ENCODE data around the gene FOXO6. TPM values are rescaled to one million over a fixed set of nuclear protein-coding genes. Genes with fewer than 3 reads are reported as not detected.

Gene FOXO6
- total RNA-seq, 2 donors from 2014 or later = 3.3 to 5.0 TPM

DNA sequence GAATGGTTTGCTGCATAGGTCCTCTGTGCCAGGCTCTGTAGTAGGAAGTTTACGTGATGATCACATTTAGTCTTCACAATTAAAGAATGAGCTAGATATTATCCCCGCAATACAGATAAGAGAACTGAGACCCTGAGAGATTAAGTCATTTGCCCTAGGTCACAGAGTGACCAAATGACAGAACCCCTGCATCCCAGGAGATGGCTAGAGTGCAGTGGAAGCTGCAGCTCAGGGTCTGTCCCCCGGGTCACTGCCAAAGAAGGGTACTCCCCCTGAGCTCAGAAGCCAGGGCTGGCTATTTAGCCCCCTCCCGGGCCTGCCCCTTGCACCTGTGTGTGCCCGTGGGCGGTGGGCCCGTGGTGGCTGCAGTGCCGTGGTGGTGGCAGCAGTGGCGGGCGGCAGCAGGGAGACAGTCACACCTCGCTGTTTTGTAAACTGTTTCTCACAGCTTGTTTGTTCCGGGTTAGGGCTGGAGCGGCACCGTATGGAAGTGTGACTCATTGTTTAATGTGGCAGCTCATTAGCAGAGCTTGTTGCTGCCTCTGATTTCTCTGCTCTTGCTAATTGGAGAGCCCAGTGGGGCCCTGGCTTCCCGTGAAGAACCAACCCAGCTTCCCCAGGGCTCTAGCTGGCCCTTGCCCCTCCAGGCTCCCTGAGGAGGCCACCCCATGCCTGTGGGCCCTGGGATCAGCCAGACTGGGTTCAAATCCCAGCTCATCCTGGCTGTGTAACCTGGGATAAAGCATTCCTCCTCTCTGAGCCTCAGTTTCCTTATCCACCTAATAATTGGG lies 19.3 kb upstream of the FOXO6 start:
- intact Hi-C loops (cut with DNase I) = no loop called here
- Histone ChIP-seq H3K4me3 (no peak overlapping the region), H3K36me3 (no peaks in the 10 kb centered on the region), H3K27me3 (replicated peaks; ENCODE audit: insufficient read depth) (no peaks in the 10 kb centered on the region), H3K27ac (no peak overlapping the region), H3K4me1 (replicated peaks) (no peaks in the 10 kb centered on the region), H3K9me3 (no peaks in the 10 kb centered on the region)
- TF ChIP-seq POLR2AphosphoS5 (IDR thresholded peaks at IDR 0.05) = no peak
- TF ChIP-seq, protein P1, sequence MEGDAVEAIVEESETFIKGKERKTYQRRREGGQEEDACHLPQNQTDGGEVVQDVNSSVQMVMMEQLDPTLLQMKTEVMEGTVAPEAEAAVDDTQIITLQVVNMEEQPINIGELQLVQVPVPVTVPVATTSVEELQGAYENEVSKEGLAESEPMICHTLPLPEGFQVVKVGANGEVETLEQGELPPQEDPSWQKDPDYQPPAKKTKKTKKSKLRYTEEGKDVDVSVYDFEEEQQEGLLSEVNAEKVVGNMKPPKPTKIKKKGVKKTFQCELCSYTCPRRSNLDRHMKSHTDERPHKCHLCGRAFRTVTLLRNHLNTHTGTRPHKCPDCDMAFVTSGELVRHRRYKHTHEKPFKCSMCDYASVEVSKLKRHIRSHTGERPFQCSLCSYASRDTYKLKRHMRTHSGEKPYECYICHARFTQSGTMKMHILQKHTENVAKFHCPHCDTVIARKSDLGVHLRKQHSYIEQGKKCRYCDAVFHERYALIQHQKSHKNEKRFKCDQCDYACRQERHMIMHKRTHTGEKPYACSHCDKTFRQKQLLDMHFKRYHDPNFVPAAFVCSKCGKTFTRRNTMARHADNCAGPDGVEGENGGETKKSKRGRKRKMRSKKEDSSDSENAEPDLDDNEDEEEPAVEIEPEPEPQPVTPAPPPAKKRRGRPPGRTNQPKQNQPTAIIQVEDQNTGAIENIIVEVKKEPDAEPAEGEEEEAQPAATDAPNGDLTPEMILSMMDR (IDR thresholded peaks at IDR 0.05) = no peak
- TF ChIP-seq POLR2A (IDR thresholded peaks at IDR 0.05) = no peak
- WGBS = 53% methylated on average over 14 of the region's 15 CpGs
- no peak for DNase-seq (ENCODE audit: low spot score)

GRCh38 chr1:41342774-41343355 lies 18.4 kb upstream of the FOXO6 start:
- WGBS = 78% methylated on average over 5 of the region's 5 CpGs
- H3K27me3 ChIP-seq (replicated peaks; ENCODE audit: insufficient read depth) = no peaks in the 10 kb centered on the region
- no peak overlapping the region for H3K4me3 ChIP-seq
- DNase-seq (ENCODE audit: low spot score) = no peak
- H3K27ac ChIP-seq = no peak overlapping the region
- no peaks in the 10 kb centered on the region for H3K9me3 ChIP-seq
- intact Hi-C loops (cut with DNase I) = no loop called here
- TF ChIP-seq POLR2A (IDR thresholded peaks at IDR 0.05) = no peak
- no peaks in the 10 kb centered on the region for H3K4me1 ChIP-seq (replicated peaks)
- no peaks in the 10 kb centered on the region for H3K36me3 ChIP-seq

DNA sequence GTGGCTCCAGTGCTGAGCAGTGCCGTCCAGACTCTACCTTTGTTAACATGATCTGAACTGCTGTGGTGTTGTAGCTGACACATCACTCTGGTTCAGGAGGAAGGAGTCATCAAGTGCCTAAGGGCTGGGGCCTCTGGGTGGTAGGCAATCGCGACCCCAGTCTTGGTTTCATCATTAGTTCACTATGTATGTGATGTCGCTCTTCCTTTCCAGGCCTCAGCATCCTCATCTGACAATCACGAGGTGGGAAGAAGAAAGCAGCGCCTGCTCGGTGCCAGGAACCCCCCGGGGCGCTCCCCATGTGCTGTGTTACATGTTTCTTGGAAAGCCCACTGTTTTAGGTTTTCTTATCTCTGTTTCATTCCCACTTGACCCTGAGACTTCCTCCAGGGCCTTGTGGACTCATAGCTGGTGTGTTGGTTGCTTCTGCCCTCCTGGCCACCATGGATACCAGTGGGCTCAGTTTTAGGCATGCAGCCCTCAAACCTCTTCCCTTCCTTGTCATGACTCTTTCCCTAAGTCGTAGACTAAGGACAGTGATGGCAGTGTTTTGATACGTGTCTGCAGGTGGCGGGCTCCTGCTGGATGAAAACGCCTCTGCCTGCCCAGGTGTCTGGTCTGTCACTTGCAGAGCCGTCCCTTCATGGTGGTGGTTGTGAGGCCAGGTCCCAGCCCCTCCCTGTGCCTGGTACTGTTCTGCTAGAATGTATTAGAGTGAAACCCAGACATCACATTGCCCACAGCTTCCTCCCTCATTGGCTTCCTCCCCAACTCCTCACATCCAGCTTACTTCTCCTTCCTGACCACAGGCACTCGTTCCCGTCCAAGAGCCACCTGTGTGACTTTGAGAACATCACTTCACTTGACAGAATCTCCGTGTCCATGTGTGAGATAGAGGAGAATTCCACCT lies 17.2 kb upstream of the FOXO6 start:
- Histone ChIP-seq H3K27ac (no peak overlapping the region), H3K4me3 (no peak overlapping the region), H3K9me3 (no peaks in the 10 kb centered on the region), H3K4me1 (replicated peaks) (no peaks in the 10 kb centered on the region), H3K27me3 (replicated peaks; ENCODE audit: insufficient read depth) (no peaks in the 10 kb centered on the region), H3K36me3 (no peaks in the 10 kb centered on the region)
- intact Hi-C loops (cut with DNase I) = no loop called here
- TF ChIP-seq POLR2A (IDR thresholded peaks at IDR 0.05) (no peak), POLR2AphosphoS5 (IDR thresholded peaks at IDR 0.05) (no peak)
- TF ChIP-seq, protein P1 (IDR thresholded peaks at IDR 0.05) = no peak
- DNase-seq (ENCODE audit: low spot score) = no peak
- 91% methylated on average over 17 of the region's 17 CpGs for WGBS

- intact Hi-C loops (cut with DNase I) = no loop called here
Measured at GRCh38 chr1:41344708-41345159, 16.5 kb upstream of the FOXO6 start.

More at GRCh38 chr1:41344708-41345159, 16.5 kb upstream of the FOXO6 start:
- no peaks in the 10 kb centered on the region for H3K36me3 ChIP-seq
- H3K9me3 ChIP-seq = no peaks in the 10 kb centered on the region
- no peak overlapping the region for H3K27ac ChIP-seq
- H3K4me1 ChIP-seq (replicated peaks) = no peaks in the 10 kb centered on the region
- DNase-seq (ENCODE audit: low spot score) = no peak
- 81% methylated on average over 5 of the region's 5 CpGs for WGBS
- TF ChIP-seq POLR2A (IDR thresholded peaks at IDR 0.05) = no peak
- no peak for TF ChIP-seq POLR2AphosphoS5 (IDR thresholded peaks at IDR 0.05)
- TF ChIP-seq, protein P1 (IDR thresholded peaks at IDR 0.05) = no peak
- no peaks in the 10 kb centered on the region for H3K27me3 ChIP-seq (replicated peaks; ENCODE audit: insufficient read depth)
- no peak overlapping the region for H3K4me3 ChIP-seq

All from prostate gland (tissue), 2 donors.